CD4-positive, alpha-beta T cell treated with Interleukin-1 beta for 1 hour (primary cell): Measurements from ENCODE around the gene KCNMA1.

Source experiments
- DNase-seq, 2 donors: peaks; one replicate each; pipeline ENCODE4 v3.0.0-alpha.2; 2020 to 2022

KCNMA1 gene

DNA sequence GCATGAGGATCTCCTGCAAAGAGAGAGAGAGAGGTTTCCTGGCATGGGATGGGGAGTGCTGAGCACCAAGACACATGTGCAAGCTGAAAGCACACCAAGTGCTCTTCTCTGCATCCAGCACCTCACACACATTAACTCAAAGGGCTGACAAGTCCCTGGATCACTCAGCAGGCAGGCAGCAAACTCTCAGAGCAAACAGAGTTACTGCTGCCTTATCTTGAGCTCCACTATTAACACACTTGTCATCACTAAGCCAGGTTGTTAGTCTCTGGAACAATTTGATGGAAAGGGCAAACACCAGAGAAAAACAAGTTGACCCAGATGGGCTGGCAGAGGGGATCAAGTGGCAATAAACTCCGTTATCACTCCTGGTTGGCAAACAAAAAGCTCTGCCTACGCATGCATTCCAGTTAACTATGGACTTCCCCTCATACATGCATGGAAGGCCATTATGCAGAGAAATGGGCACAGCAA lies 349.9 kb downstream of the KCNMA1 start:
- no peak for DNase-seq

DNA sequence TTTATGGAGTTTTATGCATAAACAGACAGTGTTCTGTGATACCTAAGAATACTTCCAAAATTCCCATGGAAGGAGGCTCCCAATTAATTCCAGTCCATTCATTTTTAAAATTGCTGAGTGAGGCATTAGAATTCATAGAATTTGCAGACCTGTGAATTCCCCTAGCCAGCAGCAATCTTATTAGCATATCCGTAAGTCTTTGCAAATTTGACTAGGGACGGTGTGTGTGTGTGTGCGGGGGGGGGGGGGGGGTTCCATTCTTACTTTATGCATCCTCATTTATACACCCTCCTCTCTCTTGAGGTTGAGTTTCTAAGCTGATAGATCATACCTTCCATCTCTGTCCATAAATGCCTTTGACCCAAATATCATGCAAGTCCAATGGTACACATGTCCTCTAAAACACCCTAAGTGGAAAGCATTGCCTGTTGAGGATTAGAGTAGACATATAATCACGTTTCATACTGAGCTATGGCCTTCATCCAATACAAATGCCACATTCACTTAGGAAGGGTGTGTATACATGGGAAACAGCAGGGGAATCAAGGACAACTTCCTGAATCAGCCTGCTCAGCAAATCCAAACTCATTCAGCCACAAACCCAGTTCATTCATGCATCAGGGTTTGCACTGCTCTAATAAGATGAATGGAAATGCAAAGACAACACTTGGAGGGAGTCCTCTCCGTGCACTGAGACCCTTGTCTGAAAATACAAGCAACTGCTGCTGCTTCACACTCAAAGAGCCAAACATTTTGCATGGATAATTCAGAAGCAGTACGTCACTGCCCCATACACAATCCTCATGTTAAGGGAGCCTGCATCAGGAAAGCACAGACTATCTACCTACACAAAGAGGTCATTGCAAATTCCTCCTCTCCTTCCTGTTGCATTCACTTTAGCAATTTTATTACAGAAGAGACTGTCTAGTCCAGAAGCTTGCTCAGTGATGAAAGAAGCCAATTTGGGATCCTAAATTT lies 350.8 kb downstream of the KCNMA1 start:
- no peak for DNase-seq

DNA sequence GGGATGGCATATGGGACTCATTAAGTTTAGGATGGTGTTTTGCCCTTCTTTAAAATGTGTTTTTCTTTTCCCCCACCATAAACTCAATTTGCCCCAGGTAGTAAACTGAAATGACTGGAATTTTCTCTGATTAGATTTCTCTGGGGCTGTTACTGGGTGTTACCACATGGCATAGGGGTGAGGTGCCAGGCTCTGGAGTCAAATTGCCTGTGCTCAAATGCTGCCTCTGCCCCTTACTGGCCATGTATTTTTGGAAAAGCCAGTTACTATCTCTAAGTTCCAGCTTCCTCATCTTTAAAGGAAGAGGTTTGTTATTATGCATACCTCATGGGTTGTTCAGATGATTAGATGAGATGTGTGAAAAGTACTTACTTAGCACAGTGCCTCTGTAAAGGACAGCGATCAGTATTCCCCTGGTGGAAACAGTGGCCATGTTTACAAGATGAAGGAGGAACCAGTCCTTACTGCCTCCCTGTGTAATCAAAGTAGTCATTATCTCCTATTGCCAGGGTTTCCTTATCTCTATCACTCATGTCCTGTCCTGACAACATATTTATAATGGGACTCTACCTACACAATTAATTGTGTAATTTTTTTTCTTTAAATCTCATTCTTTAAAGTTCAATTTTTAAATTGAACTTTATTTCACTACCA lies 352.0 kb downstream of the KCNMA1 start:
- no peak for DNase-seq

DNA sequence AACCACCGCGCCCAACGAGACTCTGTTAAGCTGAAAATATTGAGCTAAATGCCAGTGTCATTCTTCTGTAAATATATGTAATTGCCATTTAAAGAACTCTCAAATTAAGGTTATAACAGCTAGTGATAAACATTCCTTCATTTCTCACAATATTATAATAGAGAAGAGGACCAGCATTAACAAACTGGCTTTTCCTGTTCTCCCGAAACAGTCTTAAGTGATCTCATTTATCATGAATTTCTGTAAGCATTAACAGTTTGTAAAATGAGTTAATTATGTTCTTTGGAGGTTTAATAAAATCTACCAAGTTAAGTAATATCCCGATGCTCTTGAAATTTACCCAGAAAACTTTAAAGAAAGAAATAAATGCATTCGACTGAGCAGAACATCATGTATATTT lies 352.8 kb downstream of the KCNMA1 start:
- no peak for DNase-seq

DNA sequence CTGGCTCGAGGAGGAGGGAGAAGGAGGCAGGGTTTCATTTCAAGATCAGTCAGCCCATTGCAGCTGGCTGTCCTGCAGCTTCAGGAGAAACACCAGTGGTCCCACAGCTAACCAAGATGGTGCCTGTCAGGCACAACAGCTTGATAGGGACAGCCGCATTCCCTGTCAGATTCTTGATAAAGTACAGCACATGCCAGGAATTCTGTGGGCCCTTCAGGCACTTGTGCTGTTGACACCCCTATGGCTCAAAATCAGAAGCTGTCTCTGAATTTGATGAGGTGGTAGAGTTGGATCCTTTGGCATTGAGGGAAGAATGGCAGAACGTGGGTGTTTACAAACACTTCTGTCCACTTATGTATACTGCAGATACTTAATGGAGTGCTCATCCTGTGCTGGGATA lies 354.3 kb downstream of the KCNMA1 start:
- no peak for DNase-seq

DNA sequence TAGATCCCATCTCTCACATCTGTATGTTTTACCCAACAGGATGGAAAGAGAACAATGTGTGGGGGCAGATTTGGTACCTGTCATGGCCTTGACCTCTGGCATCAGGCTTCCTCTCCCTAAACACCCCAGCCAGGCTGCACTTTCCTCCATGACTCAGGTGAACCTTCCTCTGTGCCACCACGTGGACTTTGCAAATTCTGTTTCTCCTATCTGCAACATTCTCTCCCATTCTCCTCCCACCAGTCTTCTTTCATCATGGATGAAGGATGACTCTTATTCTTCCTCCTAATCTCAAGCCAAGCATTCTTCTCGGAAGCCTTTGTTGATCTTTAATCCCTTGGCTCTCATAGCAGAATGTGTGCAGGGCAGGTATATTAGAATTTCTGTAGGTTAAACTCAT lies 355.4 kb downstream of the KCNMA1 start:
- no peak for DNase-seq

DNA sequence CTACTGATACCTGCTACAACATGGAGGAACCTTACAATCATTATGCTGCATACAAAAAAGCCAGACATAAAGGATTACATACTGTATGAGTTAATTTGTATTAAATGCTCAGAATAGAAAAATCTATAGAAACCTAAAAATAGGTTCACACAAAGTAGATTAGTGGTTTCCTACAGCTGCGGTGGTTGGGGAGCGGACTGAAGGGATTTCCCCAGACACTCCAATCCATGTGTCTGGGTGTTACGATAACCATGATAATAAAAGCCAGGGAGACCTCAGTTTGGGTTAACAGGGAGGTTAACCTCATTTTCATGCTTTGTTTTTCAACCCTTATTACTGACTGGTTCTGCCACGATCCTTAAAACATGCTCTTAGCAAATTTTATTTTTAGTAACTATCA lies 355.9 kb downstream of the KCNMA1 start:
- DNase-seq, result no peak

DNA sequence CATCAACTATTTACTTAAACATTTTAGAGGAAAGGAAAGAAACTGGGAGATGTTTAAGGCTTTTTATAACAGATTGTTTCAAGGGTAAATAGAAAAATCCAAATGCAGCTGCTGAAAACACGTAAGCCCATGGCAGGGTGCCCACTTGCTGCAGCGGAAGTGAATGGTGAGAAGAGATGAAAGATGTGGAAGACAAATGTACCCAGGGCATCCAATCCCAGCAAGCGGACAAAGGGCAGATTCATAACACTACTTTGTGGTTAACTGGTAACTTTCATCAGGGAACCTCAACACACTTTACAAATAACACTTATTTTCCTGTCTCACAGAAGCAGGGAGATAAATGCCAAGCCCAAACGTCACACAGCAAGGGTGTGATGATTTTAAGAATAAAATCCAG lies 358.4 kb downstream of the KCNMA1 start:
- DNase-seq, result peak in 1 of 2 donors; percentile 1

DNA sequence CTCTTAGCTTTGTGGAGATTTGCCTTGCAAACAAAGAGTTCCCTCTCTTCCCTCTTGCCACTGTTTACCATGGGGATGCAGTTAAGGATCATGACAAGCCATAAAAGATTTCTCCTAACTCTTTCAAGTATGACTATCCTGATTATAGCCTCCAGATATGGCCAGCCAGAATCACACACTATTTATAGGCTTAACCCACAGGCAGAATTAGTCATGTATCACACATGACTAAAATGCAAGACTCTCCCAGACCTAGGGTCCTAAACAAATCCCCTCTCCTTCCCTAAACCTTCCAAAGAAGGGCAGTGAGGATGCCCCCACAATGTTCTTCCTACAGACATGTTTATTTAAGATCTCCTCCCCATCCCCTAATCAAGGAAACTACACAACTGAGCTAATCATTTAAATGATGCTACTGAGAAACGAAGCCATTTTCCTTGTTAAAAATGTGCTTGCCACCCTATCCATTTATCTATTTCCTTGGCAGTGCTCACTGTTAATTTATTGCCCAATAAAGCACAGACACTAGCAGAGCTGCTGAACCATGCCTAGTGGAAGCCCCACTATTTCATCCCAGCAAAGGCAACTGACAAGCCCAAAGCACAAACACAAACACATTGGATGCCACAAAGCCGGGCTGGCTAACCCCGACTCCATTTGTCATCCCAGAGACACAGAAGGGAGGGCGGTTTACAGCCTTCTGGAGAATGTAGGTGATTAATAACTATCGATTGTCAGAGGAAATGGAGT lies 363.4 kb downstream of the KCNMA1 start:
- DNase-seq, result no peak

DNA sequence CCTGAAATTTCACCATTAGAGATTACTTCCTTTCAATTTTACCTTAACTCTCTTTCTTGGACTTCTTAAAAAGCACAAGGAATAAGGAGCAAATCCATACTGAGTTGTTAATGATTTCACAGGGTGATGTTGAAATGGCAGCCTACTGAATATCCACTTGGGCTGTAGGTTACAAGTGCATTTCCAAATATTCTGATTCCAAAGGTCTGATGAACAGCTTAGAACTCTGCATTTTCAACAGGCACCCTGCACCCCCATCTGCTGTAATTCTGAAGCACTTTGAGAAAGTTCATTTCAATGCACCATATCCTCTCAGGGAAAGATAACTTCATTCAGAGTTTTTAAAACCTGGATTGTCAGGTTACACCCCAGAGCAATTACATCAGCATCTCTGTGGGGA lies 368.4 kb downstream of the KCNMA1 start:
- no peak for DNase-seq

DNA sequence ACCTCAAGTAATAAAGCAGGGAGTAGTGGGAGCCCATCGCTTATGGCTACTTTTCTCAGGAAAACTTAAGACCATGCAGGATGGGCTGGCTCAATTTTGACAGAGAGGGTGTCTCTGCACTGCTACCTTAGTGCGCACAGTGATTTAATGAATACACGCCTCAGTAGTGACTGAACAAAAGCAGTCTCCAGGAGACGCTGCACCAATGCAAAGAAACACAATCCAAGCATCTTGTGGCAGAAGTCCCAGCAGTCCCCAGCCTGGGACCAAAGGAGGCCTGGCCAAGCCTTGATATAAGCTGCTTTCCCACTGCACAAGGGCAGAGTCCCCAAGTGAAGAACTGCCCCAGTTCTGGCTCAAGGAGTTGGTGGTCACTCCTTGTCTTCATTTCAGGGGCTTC lies 368.9 kb downstream of the KCNMA1 start:
- no peak for DNase-seq

DNA sequence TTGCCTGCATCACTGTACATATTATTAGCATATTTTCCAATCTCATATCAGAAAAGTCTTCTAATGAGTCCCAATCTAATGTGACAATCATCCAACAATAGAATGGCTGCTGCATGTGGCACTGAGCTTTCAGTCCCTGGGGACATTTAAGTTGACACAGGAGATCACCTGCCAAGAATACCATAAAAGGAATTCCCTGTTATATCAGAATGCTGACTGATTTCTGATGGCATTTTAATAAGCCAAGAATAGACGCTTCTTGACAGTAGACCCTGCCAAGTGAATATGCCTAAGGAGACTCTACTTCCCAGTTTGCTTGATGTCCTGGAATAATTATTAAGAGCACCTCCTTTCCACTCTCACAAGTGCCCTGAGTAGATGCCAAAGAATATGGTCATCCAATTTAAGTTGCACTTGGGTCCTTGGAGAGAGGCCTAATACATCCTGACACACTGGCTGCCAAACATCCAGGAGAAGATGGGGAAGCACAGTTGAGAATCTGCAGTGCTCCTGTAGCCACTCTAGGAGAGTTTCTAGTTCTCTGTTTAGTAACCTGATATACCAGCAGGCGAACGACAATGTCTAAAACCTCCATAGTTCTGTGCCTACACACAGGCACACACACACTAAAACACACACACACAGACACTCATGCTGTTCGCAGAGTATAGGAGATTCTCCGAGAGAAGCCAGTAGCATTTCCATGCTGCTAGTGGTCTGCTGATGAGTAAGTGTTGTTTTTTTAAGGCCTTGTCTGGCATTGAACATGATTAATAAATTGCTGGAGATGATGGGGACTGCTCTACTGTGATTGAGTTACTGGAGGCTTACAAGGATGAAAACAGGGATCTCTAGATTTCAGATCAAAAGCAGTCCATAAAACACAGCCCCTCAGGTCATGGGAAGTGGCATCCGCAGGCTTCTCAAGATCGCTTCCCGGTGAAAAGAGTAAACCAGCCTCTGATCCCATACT lies 369.6 kb downstream of the KCNMA1 start:
- DNase-seq, result no peak

DNA sequence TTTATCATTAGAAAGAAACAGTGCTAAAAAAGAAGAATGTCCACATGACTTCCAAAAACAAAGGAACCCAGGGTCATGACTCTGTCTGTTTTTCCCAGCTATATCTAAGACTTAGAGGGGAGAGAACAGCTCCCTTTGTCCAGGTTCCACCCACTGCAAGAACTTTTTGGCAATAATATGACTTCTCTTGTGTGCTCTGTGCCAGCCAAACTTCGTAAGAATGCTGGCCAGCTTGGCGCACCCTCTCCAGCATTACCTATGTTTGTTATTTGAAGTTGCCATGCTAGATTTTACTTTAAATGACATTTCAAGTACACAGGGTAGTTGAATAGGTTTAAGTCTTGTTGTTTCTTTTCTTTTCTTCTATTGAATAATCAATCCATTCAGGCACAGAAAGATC lies 371.4 kb downstream of the KCNMA1 start:
- DNase-seq, result no peak

DNA sequence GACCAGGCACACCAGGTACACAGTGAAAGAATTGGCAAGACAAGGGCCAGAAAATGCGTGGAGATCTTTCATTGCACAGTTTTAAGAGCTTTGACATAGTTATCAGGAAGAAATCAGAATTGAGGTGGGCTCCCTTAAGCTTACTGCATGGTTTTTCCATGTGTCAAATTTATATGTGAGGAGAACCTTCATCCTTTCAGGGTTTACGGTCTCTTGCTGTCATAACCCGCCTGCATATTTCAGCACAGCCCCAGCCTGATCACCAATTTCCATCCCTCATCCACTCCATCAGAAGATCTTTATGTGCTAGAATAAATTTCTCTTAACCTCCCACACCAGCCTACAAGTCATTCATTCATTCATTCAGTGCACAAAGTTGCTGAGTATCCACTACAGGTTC lies 373.1 kb downstream of the KCNMA1 start:
- no peak for DNase-seq

DNA sequence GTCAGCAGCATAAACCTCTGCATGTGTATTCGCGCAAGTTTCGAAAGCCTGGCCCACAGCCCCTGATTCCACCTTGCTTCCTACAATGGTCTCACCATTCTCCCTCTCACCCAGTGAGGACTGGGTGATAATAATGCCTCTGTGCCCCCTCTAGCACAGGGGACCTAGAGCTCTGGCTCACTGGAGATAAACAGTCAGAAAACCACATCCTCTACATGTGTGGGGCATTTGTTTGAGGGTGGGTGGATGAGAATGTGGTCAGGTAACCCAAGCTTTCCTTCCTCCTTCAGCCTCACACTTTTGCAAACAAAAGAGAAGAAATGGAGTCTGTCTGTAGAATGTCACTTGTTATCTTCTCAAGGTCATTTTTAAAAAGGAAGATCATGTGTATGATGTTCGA lies 373.5 kb downstream of the KCNMA1 start:
- DNase-seq, result peak; percentile 5 to 14

DNA sequence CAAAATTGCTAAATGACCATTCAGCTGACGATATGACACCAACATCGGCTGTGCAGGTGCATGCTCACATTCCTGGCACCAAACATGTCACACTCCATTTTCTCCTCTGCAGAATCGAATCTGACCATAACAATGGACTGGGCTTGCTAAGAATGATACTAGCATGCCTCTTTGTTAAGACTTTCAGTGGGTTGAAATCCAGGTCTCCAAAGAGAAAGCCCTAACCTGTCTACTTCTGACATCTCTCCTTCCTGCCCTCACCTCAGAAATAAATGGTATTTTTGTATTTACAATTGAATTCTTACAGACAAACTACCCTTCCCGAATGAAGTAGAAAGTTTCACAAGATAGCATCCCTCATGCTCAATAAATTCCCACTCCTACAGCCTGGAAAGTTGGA lies 373.9 kb downstream of the KCNMA1 start:
- no peak for DNase-seq

DNA sequence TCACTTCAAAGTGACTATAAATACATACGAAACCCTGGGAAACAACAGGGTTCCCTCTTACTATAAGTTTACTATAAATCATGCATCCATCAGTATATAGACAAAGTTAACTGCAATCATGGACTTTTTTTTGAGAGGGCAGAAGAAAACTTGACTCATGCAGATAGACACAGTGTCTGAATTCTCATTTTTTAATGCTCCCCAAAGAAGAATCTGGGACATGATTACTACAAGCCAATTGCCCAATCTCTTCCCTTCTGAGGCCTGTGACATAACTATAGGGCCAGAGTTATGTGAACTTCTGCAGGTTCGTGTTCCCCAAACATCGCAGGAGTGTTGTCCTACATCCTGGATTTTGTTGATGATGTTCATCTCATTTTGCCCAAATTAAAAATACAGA lies 376.5 kb downstream of the KCNMA1 start:
- no peak for DNase-seq

DNA sequence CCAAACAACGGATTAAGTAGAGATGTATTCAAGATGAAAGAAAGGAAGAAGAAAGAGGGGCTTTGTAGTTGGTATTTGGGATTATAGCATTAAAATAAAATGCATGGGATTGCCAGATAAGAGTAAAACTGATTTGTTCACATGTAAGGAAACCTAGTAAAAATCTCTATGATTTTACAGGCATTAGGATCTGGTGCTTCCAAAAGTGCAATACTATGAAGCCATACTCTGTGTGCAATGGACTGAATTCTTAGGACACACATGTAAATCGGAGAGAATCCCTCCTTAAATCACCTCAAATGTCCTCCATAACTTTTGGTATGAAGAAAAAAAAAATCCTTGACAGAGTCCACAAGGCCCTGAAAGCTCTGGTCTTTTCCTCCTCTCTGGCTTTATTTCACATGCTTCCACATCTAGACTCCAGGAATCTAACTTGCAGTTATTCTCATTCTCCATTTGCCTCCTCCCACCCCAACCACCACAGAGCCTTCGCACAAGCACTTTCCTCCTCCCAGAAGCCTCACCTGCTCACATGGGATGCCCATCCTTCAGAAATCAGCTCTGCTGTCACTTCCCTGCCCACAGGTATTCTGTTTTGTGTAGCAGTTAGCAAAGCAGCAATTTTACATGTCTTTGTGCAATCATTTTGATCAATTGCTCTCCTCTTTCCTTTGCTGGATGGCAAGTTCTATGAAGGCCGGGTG lies 378.3 kb downstream of the KCNMA1 start:
- no peak for DNase-seq

DNA sequence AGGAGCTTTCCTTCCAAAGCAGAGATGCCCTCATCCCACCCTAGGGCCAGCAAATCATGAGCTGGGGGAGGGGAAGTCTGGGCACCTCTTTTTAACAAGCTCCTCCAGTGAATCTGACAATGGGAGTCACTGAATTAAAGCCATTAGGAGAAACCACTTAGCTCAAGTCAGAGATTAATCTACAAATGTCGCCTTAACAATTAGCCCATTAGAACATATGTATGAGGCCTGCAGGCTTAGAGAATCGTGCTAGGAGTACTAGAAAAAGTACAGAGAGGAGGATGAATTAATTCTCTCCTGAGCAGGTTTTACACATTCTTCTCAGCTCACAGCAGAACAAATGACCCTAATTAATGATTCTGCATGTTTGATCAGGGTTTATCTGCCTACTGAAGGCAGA lies 381.3 kb downstream of the KCNMA1 start:
- DNase-seq, result no peak

DNA sequence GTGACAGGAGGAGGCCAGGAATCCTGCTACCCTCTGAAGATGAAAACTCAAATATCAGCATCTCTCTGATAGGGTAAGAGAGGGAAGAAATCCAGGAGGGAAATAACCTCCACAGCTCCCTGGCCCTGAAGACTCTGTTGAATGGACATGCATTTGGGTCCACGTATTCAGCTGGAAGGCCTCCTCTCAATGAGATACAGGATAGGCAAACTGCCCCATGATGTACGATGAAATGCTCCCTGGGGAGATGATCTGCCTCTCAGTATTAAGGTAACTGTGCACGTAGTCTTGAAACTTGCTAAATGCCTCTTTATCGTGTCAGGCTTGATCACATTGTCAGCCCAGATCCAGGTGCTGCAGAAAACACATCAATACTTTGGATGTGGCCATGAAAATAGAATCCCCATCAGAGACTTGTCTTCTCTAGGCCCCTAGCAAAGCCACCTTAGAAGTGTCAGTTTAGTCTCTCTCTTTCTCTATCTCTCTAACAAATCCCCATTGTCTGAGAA lies 384.0 kb downstream of the KCNMA1 start:
- no peak for DNase-seq

DNA sequence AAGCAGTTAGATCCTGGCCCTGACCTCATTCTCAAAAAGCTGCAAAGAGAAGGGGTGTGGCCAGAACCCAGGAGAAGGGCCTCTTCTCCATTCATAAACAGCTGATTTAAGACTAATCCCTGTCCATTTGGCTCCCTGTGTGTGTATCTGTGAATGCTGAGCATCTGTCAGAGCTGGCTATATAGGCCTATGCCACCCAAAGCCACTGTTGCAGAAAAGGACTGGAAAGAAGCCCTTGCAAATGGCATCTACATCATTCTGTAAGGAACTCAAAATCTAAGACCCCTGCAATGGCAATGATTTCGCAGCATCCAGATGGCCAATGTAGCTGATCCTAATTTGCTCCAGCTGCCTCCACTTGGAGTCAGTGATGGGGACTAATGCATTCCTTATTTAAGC lies 384.5 kb downstream of the KCNMA1 start:
- DNase-seq, result no peak
